CD14-positive monocyte (primary cell): ENCODE data around the gene RNU6-9. TPM values are rescaled to one million over a fixed set of nuclear protein-coding genes. Genes with fewer than 3 reads are reported as not detected.

Experiments
- DNase-seq, 3 donors: peaks; one replicate each; pipeline ENCODE4 v3.0.0-alpha.2; 2011 to 2022
- H2AFZ ChIP-seq: 2 replicates; pipeline ENCODE4 v1.6.0; 2012; ENCODE audit warnings: mild to moderate bottlenecking, low read depth, low read length, inconsistent platforms; ENCODE audit not compliant: insufficient read depth, poor library complexity, severe bottlenecking
- H3K27ac ChIP-seq, 2 donors: 1 replicate in 1 of 2; 2 replicates in 1 of 2; pipeline ENCODE4 v1.5.1; 2012 to 2013; ENCODE audit warnings: low read length in 2 of 2, control low read depth in 1 of 2, inconsistent platforms in 1 of 2, low read depth in 1 of 2, mild to moderate bottlenecking in 1 of 2
- H3K27me3 ChIP-seq, 2 donors: one replicate each; pipeline versions ENCODE4 v1.6.0 to v1.6.1; 2011 to 2013; ENCODE audit warnings: low read length in 2 of 2; ENCODE audit not compliant: control insufficient read depth in 2 of 2, insufficient read depth in 2 of 2
- H3K36me3 ChIP-seq, 2 donors: replicated peaks in 1 of 2; 1 replicate in 1 of 2; 2 replicates in 1 of 2; pipeline versions ENCODE4 v1.5.1 to v1.6.1; 2012 to 2013; ENCODE audit warnings: low read length in 2 of 2, control low read depth in 1 of 2, inconsistent platforms in 1 of 2, mild to moderate bottlenecking in 1 of 2; ENCODE audit not compliant: insufficient read depth in 2 of 2, control insufficient read depth in 1 of 2
- H3K4me1 ChIP-seq, 2 donors: 1 replicate in 1 of 2; 2 replicates in 1 of 2; pipeline versions ENCODE4 v1.5.1 to v1.6.1; 2012 to 2013; ENCODE audit warnings: low read length in 2 of 2, control low read depth in 1 of 2, inconsistent platforms in 1 of 2, mild to moderate bottlenecking in 1 of 2, moderate library complexity in 1 of 2; ENCODE audit not compliant: insufficient read depth in 2 of 2, control insufficient read depth in 1 of 2
- H3K4me2 ChIP-seq: replicated peaks from 2 replicates; pipeline ENCODE3; 2012; ENCODE audit warnings: low read length, moderate library complexity, mild to moderate bottlenecking; ENCODE audit not compliant: poor library complexity, severe bottlenecking; ENCODE audit errors: extremely low read depth
- H3K4me3 ChIP-seq, 3 experiments: fragments of 200-600 bp in 1 of 3; sonication (generic) in 1 of 3; replicated peaks in 1 of 3; 1 replicate in 2 of 3; 2 replicates in 1 of 3; pipeline ENCODE4 v1.5.1; 2011 to 2013; ENCODE audit warnings: low read length in 3 of 3, mild to moderate bottlenecking in 3 of 3, control low read depth in 2 of 3, low read depth in 2 of 3, inconsistent platforms in 1 of 3, moderate library complexity in 1 of 3
- H3K79me2 ChIP-seq: 2 replicates; pipeline ENCODE4 v1.6.0; 2012; ENCODE audit warnings: mild to moderate bottlenecking, control low read depth, inconsistent platforms, low read length, moderate library complexity; ENCODE audit not compliant: insufficient read depth
- H3K9ac ChIP-seq: 2 replicates; pipeline ENCODE4 v1.6.0; 2017; ENCODE audit warnings: low read length, mild to moderate bottlenecking; ENCODE audit not compliant: insufficient read depth, poor library complexity, severe bottlenecking
- H3K9me3 ChIP-seq, 2 donors: replicated peaks in 1 of 2; 1 replicate in 1 of 2; 2 replicates in 1 of 2; pipeline versions ENCODE4 v1.5.1 to v1.6.1; 2012 to 2013; ENCODE audit warnings: low read length in 2 of 2, control low read depth in 1 of 2; ENCODE audit not compliant: control insufficient read depth in 1 of 2, insufficient read depth in 1 of 2
- H4K20me1 ChIP-seq: 2 replicates; pipeline ENCODE4 v1.6.0; 2012; ENCODE audit warnings: mild to moderate bottlenecking, low read length, control low read depth, moderate library complexity; ENCODE audit not compliant: insufficient read depth
- H3K27ac Mint-ChIP-seq, 7 donors: one replicate each; pipeline ENCODE4 v1.8.0; 2020; ENCODE audit warnings: mild to moderate bottlenecking in 7 of 7, mixed read lengths in 7 of 7, moderate library complexity in 6 of 7, inconsistent platforms in 2 of 7
- H3K27me3 Mint-ChIP-seq, 3 donors: one replicate each; pipeline ENCODE4 v1.8.0; 2021 to 2022; ENCODE audit warnings: low read depth in 3 of 3, mild to moderate bottlenecking in 3 of 3, mixed read lengths in 3 of 3, moderate library complexity in 3 of 3, inconsistent platforms in 1 of 3
- H3K36me3 Mint-ChIP-seq, 2 donors: one replicate each; pipeline ENCODE4 v1.8.0; 2020; ENCODE audit warnings: mixed read lengths in 2 of 2, inconsistent platforms in 1 of 2, mild to moderate bottlenecking in 1 of 2
- H3K4me1 Mint-ChIP-seq: one replicate; pipeline ENCODE4 v1.8.0; 2020; ENCODE audit warnings: mild to moderate bottlenecking, mixed read lengths
- H3K4me3 Mint-ChIP-seq, 2 donors: one replicate each; pipeline ENCODE4 v1.8.0; 2020; ENCODE audit warnings: mild to moderate bottlenecking in 2 of 2, mixed read lengths in 2 of 2, moderate library complexity in 1 of 2
- H3K9me3 Mint-ChIP-seq, 7 donors: one replicate each; pipeline ENCODE4 v1.8.0; 2020 to 2022; ENCODE audit warnings: mixed read lengths in 7 of 7, mild to moderate bottlenecking in 6 of 7, moderate library complexity in 6 of 7, inconsistent platforms in 2 of 7
- WGBS: methylation state at CpG from one replicate; pipeline ENCODE4 v1.1.5; 2013; ENCODE audit warnings: missing lambda C conversion rate; ENCODE audit not compliant: insufficient coverage; 5-methylcytosine and 5-hydroxymethylcytosine counted together
- intact Hi-C, 2 donors: fragments of 100-400 bp; cut with micrococcal nuclease; formaldehyde crosslinking; loops; one replicate each; pipeline versions ENCODE4 v1.15.0 to v1.15.1; 2023
- polyA plus RNA-seq, 3 donors: library from polyadenylated mRNA; depleted of rRNA in 1 of 3; unstranded in 2 of 3; stranded (reverse) in 1 of 3; fragments of 300-500 nt in 2 of 3; fragments of >200 nt in 1 of 3; fragmentation: Illumina TruSeq in 2 of 3; gene quantifications; 1 replicate in 2 of 3; 2 replicates in 1 of 3; pipeline ENCODE4 v1.2.3, GENCODE V29; 2012 to 2021
- TF ChIP-seq, protein P1 (sequence below): fragments of 200-600 bp; IDR thresholded peaks from one replicate; pipeline ENCODE4 v1.8.0; 2022; ENCODE audit warnings: antibody characterized with exemption, mild to moderate bottlenecking

RNU6-9 gene
- polyA plus RNA-seq, 3 donors = not detected

GRCh38 chr19:933553-933882, 40.2 kb downstream of the RNU6-9 start:
- Histone ChIP-seq H3K9ac (peak overlapping the region; percentile 33), H3K4me3 (peak overlapping the region in 2 of 3 experiments; percentile 23 to 66), H3K4me1 (peaks cover 47 to 73% of the 10 kb centered on the region in 2 donors), H3K27ac (peak overlapping the region; percentile 63 to 67), H4K20me1 (peaks cover 97% of the 10 kb centered on the region), H3K79me2 (peaks cover 98% of the 10 kb centered on the region), H3K4me2 (peak overlapping the region; percentile 63), H3K27me3 (no peaks in the 10 kb centered on the region), H3K9me3 (no peaks in the 10 kb centered on the region), H2AFZ (no peak overlapping the region), H3K36me3 (peaks cover 9 to 50% of the 10 kb centered on the region in 2 donors)
- peaks cover 69% of the 10 kb centered on the region for H3K4me1 Mint-ChIP-seq
- DNase-seq = no peak
- TF ChIP-seq, protein P1, sequence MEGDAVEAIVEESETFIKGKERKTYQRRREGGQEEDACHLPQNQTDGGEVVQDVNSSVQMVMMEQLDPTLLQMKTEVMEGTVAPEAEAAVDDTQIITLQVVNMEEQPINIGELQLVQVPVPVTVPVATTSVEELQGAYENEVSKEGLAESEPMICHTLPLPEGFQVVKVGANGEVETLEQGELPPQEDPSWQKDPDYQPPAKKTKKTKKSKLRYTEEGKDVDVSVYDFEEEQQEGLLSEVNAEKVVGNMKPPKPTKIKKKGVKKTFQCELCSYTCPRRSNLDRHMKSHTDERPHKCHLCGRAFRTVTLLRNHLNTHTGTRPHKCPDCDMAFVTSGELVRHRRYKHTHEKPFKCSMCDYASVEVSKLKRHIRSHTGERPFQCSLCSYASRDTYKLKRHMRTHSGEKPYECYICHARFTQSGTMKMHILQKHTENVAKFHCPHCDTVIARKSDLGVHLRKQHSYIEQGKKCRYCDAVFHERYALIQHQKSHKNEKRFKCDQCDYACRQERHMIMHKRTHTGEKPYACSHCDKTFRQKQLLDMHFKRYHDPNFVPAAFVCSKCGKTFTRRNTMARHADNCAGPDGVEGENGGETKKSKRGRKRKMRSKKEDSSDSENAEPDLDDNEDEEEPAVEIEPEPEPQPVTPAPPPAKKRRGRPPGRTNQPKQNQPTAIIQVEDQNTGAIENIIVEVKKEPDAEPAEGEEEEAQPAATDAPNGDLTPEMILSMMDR = no peak
- H3K9me3 Mint-ChIP-seq = peaks cover 0 to 2% (median 0%) of the 10 kb centered on the region in 7 donors
- intact Hi-C loops = no loop called here
- WGBS = 87% methylated on average over 9 of the region's 14 CpGs
- H3K36me3 Mint-ChIP-seq = peaks cover 27 to 53% of the 10 kb centered on the region in 2 donors
- peaks cover 0 to 1% (median 0%) of the 10 kb centered on the region in 3 donors for H3K27me3 Mint-ChIP-seq
- peak overlapping the region; percentile 73 to 87 for H3K4me3 Mint-ChIP-seq
- H3K27ac Mint-ChIP-seq = no peak overlapping the region

GRCh38 chr19:934197-934840, 41.0 kb downstream of the RNU6-9 start:
- H3K36me3 Mint-ChIP-seq = peaks cover 29 to 51% of the 10 kb centered on the region in 2 donors
- H3K9me3 ChIP-seq = no peaks in the 10 kb centered on the region
- peak overlapping the region; percentile 63 for H3K4me2 ChIP-seq
- H3K4me3 Mint-ChIP-seq = peak overlapping the region in 1 of 2 donors; percentile 31
- peaks cover 41 to 68% of the 10 kb centered on the region in 2 donors for H3K4me1 ChIP-seq
- peaks cover 10 to 54% of the 10 kb centered on the region in 2 donors for H3K36me3 ChIP-seq
- H3K4me1 Mint-ChIP-seq = peaks cover 64% of the 10 kb centered on the region
- H3K9me3 Mint-ChIP-seq = peaks cover 0 to 2% (median 0%) of the 10 kb centered on the region in 7 donors
- 89% methylated on average over 20 of the region's 29 CpGs for WGBS
- peaks cover 98% of the 10 kb centered on the region for H4K20me1 ChIP-seq
- peak overlapping the region; percentile 30 to 70 (median 42) for H3K27ac Mint-ChIP-seq
- H3K27ac ChIP-seq = peak overlapping the region; percentile 26 to 43
- peak overlapping the region; percentile 15 for H3K9ac ChIP-seq
- intact Hi-C loops = no loop called here
- DNase-seq = no peak
- H3K4me3 ChIP-seq = peak overlapping the region in 1 of 3 experiments; percentile 66
- H3K27me3 Mint-ChIP-seq = peaks cover 0 to 1% (median 0%) of the 10 kb centered on the region in 3 donors
- H2AFZ ChIP-seq = no peak overlapping the region
- TF ChIP-seq, protein P1 = no peak
- H3K79me2 ChIP-seq = peaks cover 100% of the 10 kb centered on the region
- no peaks in the 10 kb centered on the region for H3K27me3 ChIP-seq
